ENCODE data around the gene PRDM9. TPM values are rescaled to one million over a fixed set of nuclear protein-coding genes. Genes with fewer than 3 reads are reported as not detected.

The PRDM9 gene
- total and polyA plus RNA-seq, 3 experiments from 2014 or later: not detected

DNA sequence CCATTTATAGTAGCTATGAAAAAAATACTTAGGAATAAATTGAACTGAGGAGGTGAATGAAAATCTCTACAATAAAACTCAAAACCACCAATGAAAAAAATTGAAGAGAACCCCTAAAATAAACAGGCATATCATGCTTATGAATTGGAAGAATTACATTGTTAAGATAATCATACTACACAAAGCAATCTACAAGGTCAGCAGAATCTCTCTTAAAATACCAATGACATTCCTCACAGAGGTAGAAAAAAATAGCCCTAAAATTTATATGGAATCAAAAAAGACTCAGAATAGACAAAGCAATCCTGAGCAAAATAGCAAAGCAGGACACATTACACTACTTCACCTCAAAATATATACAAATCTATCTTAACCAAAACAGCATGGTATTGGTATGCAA is 23.2 kb downstream of the PRDM9 start:
- Mint-ChIP-seq H3K4me1 (no peaks in the 10 kb centered on the region), H3K36me3 (peaks cover 0 to 1% (median 0%) of the 10 kb centered on the region in 3 donors), H3K27me3 (no peaks in the 10 kb centered on the region), H3K9me3 (peaks cover 11 to 31% (median 22%) of the 10 kb centered on the region in 5 donors), H3K27ac (no peak overlapping the region), H3K4me3 (no peak overlapping the region)
- no peak overlapping the region for H3K4me3 ChIP-seq (ENCODE audit: low read length)
- ChIA-PET POLR2A (no interaction called here), CTCF (no interaction called here)
- H3K27me3 ChIP-seq (ENCODE audit: insufficient read depth, low read length, poor library complexity, severe bottlenecking): no peaks in the 10 kb centered on the region
- no peaks in the 10 kb centered on the region for H3K4me1 ChIP-seq (ENCODE audit: insufficient read depth, low read length)
- DNase-seq: no peak
- no peaks in the 10 kb centered on the region for H3K9me3 ChIP-seq (ENCODE audit: low read length)
- no peak overlapping the region for H3K27ac ChIP-seq (ENCODE audit: low read depth, low read length)
- no peaks in the 10 kb centered on the region for H3K36me3 ChIP-seq (ENCODE audit: insufficient read depth, low read length)

DNA sequence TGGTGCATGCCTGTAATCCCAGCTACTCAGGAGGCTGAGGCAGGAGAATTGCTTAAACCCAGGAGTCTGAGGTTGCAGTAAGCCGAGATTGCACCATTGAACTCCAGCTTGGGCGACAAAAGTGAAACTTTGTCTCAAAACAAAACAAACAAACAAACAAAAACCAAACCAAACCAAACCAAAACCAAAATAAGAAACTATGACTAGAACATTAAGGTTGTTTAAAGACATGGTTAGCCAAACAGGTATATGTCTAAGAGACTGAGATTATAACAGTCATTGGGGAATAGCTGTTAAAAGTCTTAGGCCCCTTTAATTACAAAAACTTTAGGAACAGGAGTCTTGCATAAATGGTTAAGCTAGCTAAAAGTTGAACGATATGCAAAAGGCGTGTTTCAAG is 63.6 kb downstream of the PRDM9 start:
- H3K36me3 ChIP-seq (ENCODE audit: insufficient read depth, low read length): no peaks in the 10 kb centered on the region
- Mint-ChIP-seq H3K36me3 (no peaks in the 10 kb centered on the region), H3K4me3 (no peak overlapping the region), H3K9me3 (peaks cover 0 to 32% (median 6%) of the 10 kb centered on the region in 5 donors), H3K4me1 (no peaks in the 10 kb centered on the region), H3K27ac (no peak overlapping the region), H3K27me3 (no peaks in the 10 kb centered on the region)
- H3K4me1 ChIP-seq (ENCODE audit: insufficient read depth, low read length): no peaks in the 10 kb centered on the region
- H3K4me3 ChIP-seq (ENCODE audit: low read length): no peak overlapping the region
- H3K9me3 ChIP-seq (ENCODE audit: low read length): no peaks in the 10 kb centered on the region
- H3K27ac ChIP-seq (ENCODE audit: low read depth, low read length): no peak overlapping the region
- DNase-seq: no peak
- CTCF ChIA-PET: no interaction called here
- H3K27me3 ChIP-seq (ENCODE audit: insufficient read depth, low read length, poor library complexity, severe bottlenecking): no peaks in the 10 kb centered on the region
- POLR2A ChIA-PET: no interaction called here

All from CD8-positive, alpha-beta memory T cell (primary cell).